Measurements from ENCODE around the gene DRAM2. TPM values are rescaled to one million over a fixed set of nuclear protein-coding genes. Genes with fewer than 3 reads are reported as not detected.
A peak's percentile ranks its signal among the peaks of the same experiment; 100 is the strongest.

The DRAM2 gene
- total and polyA plus RNA-seq, 2 of the 13 experiments (the other 11 are each of a cell fraction or from before 2014, with no cell fraction given), result 33.2 to 123 TPM

DNA sequence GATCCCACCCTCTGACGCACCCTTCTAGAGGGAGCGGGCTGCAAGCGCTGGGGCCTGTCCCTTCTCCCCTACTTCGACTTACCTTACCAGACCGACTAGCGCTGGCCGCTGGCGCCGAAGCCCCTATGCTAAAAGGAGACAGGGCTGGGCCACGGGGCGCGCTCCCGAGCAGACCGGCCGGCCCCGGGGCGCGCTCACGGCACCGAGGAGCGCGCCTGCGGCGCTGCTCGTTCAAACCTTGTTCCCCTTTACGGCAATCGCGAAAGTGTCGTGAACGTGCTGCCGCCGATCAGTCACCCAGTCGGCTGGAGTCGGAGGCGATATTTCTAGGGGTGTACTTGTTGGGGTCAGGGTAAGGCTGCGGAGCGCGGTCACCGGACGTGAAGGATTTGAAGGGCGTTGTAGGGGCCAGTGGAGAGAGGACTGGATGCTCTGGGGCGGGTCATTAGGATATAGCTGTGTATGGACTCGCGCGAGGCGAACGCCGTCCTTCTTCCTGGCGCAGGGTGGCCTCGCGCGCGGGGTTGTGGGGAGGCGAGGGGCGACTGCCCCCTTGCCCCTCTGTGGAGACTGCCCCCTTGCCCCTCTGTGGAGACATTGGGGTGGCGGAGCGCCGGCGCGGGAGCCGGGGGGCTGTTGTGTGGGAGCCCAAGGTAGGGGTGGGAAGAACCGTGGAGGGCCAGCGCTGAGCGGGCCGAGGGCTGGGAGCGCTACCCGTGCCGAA lies at the start of gene DRAM2, which contains the start of gene CEPT1 (continued):
- TF ChIP-seq, protein P1, sequence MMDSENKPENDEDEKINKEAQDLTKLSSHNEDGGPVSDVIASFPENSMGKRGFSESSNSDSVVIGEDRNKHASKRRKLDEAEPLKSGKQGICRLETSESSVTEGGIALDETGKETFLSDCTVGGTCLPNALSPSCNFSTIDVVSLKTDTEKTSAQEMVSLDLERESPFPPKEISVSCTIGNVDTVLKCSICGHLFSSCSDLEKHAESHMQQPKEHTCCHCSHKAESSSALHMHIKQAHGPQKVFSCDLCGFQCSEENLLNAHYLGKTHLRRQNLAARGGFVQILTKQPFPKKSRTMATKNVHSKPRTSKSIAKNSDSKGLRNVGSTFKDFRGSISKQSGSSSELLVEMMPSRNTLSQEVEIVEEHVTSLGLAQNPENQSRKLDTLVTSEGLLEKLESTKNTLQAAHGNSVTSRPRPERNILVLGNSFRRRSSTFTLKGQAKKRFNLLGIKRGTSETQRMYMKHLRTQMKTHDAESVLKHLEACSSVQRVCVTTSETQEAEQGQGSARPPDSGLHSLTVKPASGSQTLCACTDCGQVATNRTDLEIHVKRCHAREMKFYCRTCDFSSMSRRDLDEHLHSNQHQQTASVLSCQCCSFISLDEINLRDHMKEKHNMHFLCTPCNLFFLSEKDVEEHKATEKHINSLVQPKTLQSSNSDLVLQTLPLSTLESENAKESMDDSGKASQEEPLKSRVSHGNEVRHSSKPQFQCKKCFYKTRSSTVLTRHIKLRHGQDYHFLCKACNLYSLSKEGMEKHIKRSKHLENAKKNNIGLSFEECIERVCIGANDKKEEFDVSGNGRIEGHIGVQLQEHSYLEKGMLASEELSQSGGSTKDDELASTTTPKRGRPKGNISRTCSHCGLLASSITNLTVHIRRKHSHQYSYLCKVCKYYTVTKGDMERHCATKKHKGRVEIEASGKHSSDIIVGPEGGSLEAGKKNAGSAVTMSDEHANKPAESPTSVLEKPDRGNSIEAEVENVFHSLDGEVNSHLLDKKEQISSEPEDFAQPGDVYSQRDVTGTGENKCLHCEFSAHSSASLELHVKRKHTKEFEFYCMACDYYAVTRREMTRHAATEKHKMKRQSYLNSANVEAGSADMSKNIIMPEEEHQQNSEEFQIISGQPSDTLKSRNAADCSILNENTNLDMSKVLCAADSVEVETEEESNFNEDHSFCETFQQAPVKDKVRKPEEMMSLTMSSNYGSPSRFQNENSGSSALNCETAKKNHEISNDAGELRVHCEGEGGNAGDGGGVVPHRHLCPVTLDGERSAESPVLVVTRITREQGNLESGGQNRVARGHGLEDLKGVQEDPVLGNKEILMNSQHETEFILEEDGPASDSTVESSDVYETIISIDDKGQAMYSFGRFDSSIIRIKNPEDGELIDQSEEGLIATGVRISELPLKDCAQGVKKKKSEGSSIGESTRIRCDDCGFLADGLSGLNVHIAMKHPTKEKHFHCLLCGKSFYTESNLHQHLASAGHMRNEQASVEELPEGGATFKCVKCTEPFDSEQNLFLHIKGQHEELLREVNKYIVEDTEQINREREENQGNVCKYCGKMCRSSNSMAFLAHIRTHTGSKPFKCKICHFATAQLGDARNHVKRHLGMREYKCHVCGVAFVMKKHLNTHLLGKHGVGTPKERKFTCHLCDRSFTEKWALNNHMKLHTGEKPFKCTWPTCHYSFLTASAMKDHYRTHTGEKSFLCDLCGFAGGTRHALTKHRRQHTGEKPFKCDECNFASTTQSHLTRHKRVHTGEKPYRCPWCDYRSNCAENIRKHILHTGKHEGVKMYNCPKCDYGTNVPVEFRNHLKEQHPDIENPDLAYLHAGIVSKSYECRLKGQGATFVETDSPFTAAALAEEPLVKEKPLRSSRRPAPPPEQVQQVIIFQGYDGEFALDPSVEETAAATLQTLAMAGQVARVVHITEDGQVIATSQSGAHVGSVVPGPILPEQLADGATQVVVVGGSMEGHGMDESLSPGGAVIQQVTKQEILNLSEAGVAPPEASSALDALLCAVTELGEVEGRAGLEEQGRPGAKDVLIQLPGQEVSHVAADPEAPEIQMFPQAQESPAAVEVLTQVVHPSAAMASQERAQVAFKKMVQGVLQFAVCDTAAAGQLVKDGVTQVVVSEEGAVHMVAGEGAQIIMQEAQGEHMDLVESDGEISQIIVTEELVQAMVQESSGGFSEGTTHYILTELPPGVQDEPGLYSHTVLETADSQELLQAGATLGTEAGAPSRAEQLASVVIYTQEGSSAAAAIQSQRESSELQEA (CRISPR knock-in tag; IDR thresholded peaks at IDR 0.05; ENCODE audit: not compliant biosample characterization), result no peak
- TF ChIP-seq ZNF616 (CRISPR knock-in tag; IDR thresholded peaks at IDR 0.05; ENCODE audit: low read depth) (no peak), ZNF550 (CRISPR knock-in tag; IDR thresholded peaks at IDR 0.05; ENCODE audit: borderline replicate concordance) (no peak), ASH2L (IDR thresholded peaks at IDR 0.05; ENCODE audit: insufficient read length, low read depth, low read length) (peak; percentile 87), MIXL1 (CRISPR knock-in tag; IDR thresholded peaks at IDR 0.05) (no peak), CBFB (CRISPR knock-in tag; IDR thresholded peaks at IDR 0.05) (no peak; the same call in 1 of the 2 replicates), FOXP1 (IDR thresholded peaks at IDR 0.05) (no peak), FOXP1 (CRISPR knock-in tag; IDR thresholded peaks at IDR 0.05) (no peak), ZNF713 (CRISPR knock-in tag; IDR thresholded peaks at IDR 0.05) (no peak)
- TF ChIP-seq, protein P2, sequence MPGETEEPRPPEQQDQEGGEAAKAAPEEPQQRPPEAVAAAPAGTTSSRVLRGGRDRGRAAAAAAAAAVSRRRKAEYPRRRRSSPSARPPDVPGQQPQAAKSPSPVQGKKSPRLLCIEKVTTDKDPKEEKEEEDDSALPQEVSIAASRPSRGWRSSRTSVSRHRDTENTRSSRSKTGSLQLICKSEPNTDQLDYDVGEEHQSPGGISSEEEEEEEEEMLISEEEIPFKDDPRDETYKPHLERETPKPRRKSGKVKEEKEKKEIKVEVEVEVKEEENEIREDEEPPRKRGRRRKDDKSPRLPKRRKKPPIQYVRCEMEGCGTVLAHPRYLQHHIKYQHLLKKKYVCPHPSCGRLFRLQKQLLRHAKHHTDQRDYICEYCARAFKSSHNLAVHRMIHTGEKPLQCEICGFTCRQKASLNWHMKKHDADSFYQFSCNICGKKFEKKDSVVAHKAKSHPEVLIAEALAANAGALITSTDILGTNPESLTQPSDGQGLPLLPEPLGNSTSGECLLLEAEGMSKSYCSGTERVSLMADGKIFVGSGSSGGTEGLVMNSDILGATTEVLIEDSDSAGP (CRISPR knock-in tag; IDR thresholded peaks at IDR 0.05; ENCODE audit: borderline replicate concordance), result peak; percentile 84; the same call in 1 of the 2 replicates
- TF ChIP-seq, protein P3, sequence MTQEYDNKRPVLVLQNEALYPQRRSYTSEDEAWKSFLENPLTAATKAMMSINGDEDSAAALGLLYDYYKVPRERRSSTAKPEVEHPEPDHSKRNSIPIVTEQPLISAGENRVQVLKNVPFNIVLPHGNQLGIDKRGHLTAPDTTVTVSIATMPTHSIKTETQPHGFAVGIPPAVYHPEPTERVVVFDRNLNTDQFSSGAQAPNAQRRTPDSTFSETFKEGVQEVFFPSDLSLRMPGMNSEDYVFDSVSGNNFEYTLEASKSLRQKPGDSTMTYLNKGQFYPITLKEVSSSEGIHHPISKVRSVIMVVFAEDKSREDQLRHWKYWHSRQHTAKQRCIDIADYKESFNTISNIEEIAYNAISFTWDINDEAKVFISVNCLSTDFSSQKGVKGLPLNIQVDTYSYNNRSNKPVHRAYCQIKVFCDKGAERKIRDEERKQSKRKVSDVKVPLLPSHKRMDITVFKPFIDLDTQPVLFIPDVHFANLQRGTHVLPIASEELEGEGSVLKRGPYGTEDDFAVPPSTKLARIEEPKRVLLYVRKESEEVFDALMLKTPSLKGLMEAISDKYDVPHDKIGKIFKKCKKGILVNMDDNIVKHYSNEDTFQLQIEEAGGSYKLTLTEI (CRISPR knock-in tag; conservative IDR thresholded peaks at IDR 0.05), result no peak
- TF ChIP-seq, protein P4, sequence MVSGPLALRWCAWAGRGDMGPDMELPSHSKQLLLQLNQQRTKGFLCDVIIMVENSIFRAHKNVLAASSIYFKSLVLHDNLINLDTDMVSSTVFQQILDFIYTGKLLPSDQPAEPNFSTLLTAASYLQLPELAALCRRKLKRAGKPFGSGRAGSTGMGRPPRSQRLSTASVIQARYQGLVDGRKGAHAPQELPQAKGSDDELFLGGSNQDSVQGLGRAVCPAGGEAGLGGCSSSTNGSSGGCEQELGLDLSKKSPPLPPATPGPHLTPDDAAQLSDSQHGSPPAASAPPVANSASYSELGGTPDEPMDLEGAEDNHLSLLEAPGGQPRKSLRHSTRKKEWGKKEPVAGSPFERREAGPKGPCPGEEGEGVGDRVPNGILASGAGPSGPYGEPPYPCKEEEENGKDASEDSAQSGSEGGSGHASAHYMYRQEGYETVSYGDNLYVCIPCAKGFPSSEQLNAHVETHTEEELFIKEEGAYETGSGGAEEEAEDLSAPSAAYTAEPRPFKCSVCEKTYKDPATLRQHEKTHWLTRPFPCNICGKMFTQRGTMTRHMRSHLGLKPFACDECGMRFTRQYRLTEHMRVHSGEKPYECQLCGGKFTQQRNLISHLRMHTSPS (CRISPR knock-in tag; IDR thresholded peaks at IDR 0.05; ENCODE audit: low read depth), result no peak; the same call in 1 of the 2 replicates
- TF ChIP-seq, protein P5, sequence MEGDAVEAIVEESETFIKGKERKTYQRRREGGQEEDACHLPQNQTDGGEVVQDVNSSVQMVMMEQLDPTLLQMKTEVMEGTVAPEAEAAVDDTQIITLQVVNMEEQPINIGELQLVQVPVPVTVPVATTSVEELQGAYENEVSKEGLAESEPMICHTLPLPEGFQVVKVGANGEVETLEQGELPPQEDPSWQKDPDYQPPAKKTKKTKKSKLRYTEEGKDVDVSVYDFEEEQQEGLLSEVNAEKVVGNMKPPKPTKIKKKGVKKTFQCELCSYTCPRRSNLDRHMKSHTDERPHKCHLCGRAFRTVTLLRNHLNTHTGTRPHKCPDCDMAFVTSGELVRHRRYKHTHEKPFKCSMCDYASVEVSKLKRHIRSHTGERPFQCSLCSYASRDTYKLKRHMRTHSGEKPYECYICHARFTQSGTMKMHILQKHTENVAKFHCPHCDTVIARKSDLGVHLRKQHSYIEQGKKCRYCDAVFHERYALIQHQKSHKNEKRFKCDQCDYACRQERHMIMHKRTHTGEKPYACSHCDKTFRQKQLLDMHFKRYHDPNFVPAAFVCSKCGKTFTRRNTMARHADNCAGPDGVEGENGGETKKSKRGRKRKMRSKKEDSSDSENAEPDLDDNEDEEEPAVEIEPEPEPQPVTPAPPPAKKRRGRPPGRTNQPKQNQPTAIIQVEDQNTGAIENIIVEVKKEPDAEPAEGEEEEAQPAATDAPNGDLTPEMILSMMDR (CRISPR knock-in tag; IDR thresholded peaks at IDR 0.05), result peak; percentile 33
